Measurements from ENCODE around the gene ARTN.

ARTN gene

GRCh38 chr1:43977376-43978263 is 44.0 kb downstream of the ARTN start:
- in situ Hi-C loops (cut with HindIII; ENCODE audit: low pct_ligation_motif_present, low pct_unique_long_range_greater_than_20kb, low sequenced_read_pairs) = no loop called here
- DNase-seq = no peak

GRCh38 chr1:43978264-43978550 is 44.6 kb downstream of the ARTN start:
- in situ Hi-C loops (cut with HindIII; ENCODE audit: low pct_ligation_motif_present, low pct_unique_long_range_greater_than_20kb, low sequenced_read_pairs) = no loop called here
- DNase-seq = no peak

GRCh38 chr1:43978551-43979260 is 45.1 kb downstream of the ARTN start, which contains the start of gene B4GALT2:
TSS of gene B4GALT2 (plus strand) at chr1:43979210. CDS start at chr1:43981161, 1,951 bp downstream.
- peak; percentile 36 for DNase-seq
- in situ Hi-C loops (cut with HindIII; ENCODE audit: low pct_ligation_motif_present, low pct_unique_long_range_greater_than_20kb, low sequenced_read_pairs) = no loop called here

- in situ Hi-C loops (cut with HindIII; ENCODE audit: low pct_ligation_motif_present, low pct_unique_long_range_greater_than_20kb, low sequenced_read_pairs) = no loop called here
- DNase-seq = no peak
Measured at GRCh38 chr1:43979261-43979527, 45.6 kb downstream of the ARTN start.

GRCh38 chr1:43979528-43980254 is 46.1 kb downstream of the ARTN start:
- peak; percentile 25 for DNase-seq
- in situ Hi-C loops (cut with HindIII; ENCODE audit: low pct_ligation_motif_present, low pct_unique_long_range_greater_than_20kb, low sequenced_read_pairs) = no loop called here

- in situ Hi-C loops (cut with HindIII; ENCODE audit: low pct_ligation_motif_present, low pct_unique_long_range_greater_than_20kb, low sequenced_read_pairs) = no loop called here
Measured at GRCh38 chr1:43980255-43981134, 46.9 kb downstream of the ARTN start.

GRCh38 chr1:43981135-43981491 is 47.5 kb downstream of the ARTN start:
- DNase-seq = no peak
- in situ Hi-C loops (cut with HindIII; ENCODE audit: low pct_ligation_motif_present, low pct_unique_long_range_greater_than_20kb, low sequenced_read_pairs) = no loop called here

More at GRCh38 chr1:43980255-43981134, 46.9 kb downstream of the ARTN start:
- no peak for DNase-seq

- DNase-seq = no peak
- in situ Hi-C loops (cut with HindIII; ENCODE audit: low pct_ligation_motif_present, low pct_unique_long_range_greater_than_20kb, low sequenced_read_pairs) = no loop called here
Measured at GRCh38 chr1:43981636-43982035, 48.0 kb downstream of the ARTN start.

GRCh38 chr1:43982241-43982640 is 48.6 kb downstream of the ARTN start:
- in situ Hi-C loops (cut with HindIII; ENCODE audit: low pct_ligation_motif_present, low pct_unique_long_range_greater_than_20kb, low sequenced_read_pairs) = no loop called here
- no peak for DNase-seq

GRCh38 chr1:43982808-43983207 is 49.2 kb downstream of the ARTN start:
- no peak for DNase-seq
- in situ Hi-C loops (cut with HindIII; ENCODE audit: low pct_ligation_motif_present, low pct_unique_long_range_greater_than_20kb, low sequenced_read_pairs) = no loop called here

GRCh38 chr1:43983253-43983899 is 49.8 kb downstream of the ARTN start:
- in situ Hi-C loops (cut with HindIII; ENCODE audit: low pct_ligation_motif_present, low pct_unique_long_range_greater_than_20kb, low sequenced_read_pairs) = no loop called here
- DNase-seq = no peak

GRCh38 chr1:43984855-43985254 is 51.3 kb downstream of the ARTN start:
- no peak for DNase-seq
- in situ Hi-C loops (cut with HindIII; ENCODE audit: low pct_ligation_motif_present, low pct_unique_long_range_greater_than_20kb, low sequenced_read_pairs) = no loop called here

- in situ Hi-C loops (cut with HindIII; ENCODE audit: low pct_ligation_motif_present, low pct_unique_long_range_greater_than_20kb, low sequenced_read_pairs) = no loop called here
- no peak for DNase-seq
Measured at GRCh38 chr1:43985984-43986595, 52.5 kb downstream of the ARTN start.

GRCh38 chr1:43986712-43987111 is 53.1 kb downstream of the ARTN start:
- no peak for DNase-seq
- in situ Hi-C loops (cut with HindIII; ENCODE audit: low pct_ligation_motif_present, low pct_unique_long_range_greater_than_20kb, low sequenced_read_pairs) = no loop called here

Measured in ACHN (cell line).